PFSK-1 (cell line): ENCODE measurements around the gene ULK4.

Experiments
- FOXP2 ChIP-seq: optimal IDR thresholded peaks from 2 replicates; pipeline ENCODE3; 2011; ENCODE audit warnings: borderline replicate concordance, control low read depth, inconsistent platforms; ENCODE audit not compliant: insufficient read depth; ENCODE audit errors: extremely low read length, extremely low read depth
- POLR2AphosphoS5 ChIP-seq: IDR thresholded peaks from 2 replicates; pipeline ENCODE4 v1.6.1; 2012; ENCODE audit warnings: low read depth, mild to moderate bottlenecking, control low read depth, low read length, moderate library complexity
- SIN3A ChIP-seq: IDR thresholded peaks from 2 replicates; pipeline ENCODE4 v1.6.1; 2012; ENCODE audit warnings: mild to moderate bottlenecking, low read length, moderate library complexity, borderline replicate concordance; ENCODE audit not compliant: insufficient read depth
- TAF1 ChIP-seq: IDR thresholded peaks from 2 replicates; pipeline ENCODE4 v1.6.1; 2012; ENCODE audit warnings: low read length, control low read depth, borderline replicate concordance; ENCODE audit not compliant: insufficient read depth
- TF ChIP-seq, protein P1 (sequence below), 2 experiments: IDR thresholded peaks; 2 replicates each; pipeline versions ENCODE4 v1.6.1 to v1.8.0; 2011 to 2012; ENCODE audit warnings: low read depth in 2 of 2, low read length in 2 of 2, control low read depth in 1 of 2, inconsistent platforms in 1 of 2, mild to moderate bottlenecking in 1 of 2, moderate library complexity in 1 of 2; ENCODE audit not compliant: insufficient read depth in 1 of 2

The ULK4 gene

DNA sequence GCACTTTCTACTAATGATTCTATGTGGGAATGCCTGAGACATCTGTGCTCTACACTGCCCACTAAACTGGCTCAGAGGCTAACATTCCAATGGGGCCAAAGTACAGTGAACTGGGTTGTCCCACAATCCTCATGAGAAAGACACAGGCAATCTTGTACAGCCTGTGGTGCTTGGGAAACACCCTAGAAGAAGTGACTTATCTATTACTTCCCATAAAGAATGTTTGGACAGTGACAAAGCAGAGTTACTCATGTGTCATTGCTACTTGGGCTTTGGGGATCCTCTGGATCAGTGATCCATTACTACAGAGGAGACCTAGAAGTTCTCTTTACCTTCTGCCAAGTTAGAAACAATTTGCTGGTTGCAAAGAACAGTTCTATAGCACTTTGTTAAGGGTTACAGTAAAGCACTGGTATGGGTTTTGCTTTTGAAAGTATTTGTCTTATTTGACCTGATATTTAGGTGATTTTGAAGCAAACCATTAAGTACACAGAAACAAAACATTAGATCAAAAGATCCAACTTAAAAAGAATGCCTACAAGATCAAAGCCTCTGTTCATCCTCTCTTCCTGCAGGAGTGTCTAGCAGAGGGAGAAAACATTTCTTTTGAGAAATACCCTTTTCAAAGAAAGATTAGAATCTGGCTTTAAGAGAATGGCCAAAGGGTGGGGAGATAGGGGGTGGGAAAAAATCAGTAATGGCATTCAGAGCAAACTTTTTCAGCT is 686.8 kb downstream of the ULK4 start:
- TF ChIP-seq, protein P1, sequence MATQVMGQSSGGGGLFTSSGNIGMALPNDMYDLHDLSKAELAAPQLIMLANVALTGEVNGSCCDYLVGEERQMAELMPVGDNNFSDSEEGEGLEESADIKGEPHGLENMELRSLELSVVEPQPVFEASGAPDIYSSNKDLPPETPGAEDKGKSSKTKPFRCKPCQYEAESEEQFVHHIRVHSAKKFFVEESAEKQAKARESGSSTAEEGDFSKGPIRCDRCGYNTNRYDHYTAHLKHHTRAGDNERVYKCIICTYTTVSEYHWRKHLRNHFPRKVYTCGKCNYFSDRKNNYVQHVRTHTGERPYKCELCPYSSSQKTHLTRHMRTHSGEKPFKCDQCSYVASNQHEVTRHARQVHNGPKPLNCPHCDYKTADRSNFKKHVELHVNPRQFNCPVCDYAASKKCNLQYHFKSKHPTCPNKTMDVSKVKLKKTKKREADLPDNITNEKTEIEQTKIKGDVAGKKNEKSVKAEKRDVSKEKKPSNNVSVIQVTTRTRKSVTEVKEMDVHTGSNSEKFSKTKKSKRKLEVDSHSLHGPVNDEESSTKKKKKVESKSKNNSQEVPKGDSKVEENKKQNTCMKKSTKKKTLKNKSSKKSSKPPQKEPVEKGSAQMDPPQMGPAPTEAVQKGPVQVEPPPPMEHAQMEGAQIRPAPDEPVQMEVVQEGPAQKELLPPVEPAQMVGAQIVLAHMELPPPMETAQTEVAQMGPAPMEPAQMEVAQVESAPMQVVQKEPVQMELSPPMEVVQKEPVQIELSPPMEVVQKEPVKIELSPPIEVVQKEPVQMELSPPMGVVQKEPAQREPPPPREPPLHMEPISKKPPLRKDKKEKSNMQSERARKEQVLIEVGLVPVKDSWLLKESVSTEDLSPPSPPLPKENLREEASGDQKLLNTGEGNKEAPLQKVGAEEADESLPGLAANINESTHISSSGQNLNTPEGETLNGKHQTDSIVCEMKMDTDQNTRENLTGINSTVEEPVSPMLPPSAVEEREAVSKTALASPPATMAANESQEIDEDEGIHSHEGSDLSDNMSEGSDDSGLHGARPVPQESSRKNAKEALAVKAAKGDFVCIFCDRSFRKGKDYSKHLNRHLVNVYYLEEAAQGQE (IDR thresholded peaks at IDR 0.05; ENCODE audit: insufficient read depth in 1 of 2, low read depth in 2 of 2, low read length in 2 of 2) = no peak
- TF ChIP-seq FOXP2 (no peak), POLR2AphosphoS5 (no peak), SIN3A (no peak), TAF1 (no peak)

DNA sequence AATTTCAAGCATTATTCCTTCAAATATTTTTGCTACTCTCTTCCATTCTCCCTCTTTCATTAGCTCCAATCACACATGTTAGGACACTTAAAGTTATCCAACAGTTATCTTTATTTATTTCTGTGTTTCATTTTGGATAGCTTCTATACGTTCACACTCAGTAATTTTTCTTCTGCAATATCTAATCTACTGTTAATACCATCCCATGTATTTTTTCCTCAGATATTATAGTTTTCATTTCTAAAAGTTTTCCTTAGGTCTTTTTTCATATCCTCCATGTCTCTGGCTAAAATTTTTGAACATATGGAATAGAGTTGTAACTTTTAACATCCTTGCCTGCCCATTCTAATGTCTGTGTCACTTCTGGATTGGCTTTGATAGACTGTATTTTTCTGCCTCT is 689.2 kb downstream of the ULK4 start:
- TF ChIP-seq POLR2AphosphoS5 (no peak), SIN3A (no peak), TAF1 (no peak), FOXP2 (no peak)
- TF ChIP-seq, protein P1 (IDR thresholded peaks at IDR 0.05; ENCODE audit: insufficient read depth in 1 of 2, low read depth in 2 of 2, low read length in 2 of 2) = no peak

DNA sequence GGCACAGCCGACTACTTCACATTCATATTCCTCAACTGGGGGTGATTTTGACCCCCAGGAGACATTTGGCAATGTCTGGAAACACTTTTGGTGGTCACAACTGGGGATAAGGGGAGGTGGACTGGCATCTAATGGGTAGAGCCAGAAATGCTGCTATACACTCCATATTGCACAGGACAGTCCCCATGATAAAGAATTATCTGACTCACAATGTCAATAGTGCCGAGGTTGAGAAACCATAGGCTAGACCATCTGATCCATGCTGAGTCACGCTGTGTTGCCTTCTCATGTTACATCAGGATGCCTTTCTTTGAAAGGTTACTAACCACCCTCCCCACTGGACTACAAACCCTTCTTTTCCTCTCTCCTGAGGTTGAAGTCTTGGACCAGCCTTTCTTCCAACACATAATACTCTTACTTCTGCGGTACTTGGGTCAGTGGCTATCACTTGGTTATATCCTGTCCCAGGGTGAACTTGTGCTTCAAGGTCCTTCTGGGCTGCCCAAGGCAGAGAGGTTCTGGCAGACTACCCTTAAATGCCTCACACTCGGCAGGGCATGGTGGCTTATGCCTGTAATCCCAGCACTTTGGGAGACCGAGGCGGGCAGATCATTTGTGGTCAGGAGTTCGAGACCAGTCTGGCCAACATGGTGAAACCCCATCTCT is 693.8 kb downstream of the ULK4 start:
- TF ChIP-seq, protein P1 (IDR thresholded peaks at IDR 0.05; ENCODE audit: insufficient read depth in 1 of 2, low read depth in 2 of 2, low read length in 2 of 2) = no peak
- TF ChIP-seq TAF1 = no peak
- no peak for TF ChIP-seq POLR2AphosphoS5
- no peak for TF ChIP-seq FOXP2
- no peak for TF ChIP-seq SIN3A

DNA sequence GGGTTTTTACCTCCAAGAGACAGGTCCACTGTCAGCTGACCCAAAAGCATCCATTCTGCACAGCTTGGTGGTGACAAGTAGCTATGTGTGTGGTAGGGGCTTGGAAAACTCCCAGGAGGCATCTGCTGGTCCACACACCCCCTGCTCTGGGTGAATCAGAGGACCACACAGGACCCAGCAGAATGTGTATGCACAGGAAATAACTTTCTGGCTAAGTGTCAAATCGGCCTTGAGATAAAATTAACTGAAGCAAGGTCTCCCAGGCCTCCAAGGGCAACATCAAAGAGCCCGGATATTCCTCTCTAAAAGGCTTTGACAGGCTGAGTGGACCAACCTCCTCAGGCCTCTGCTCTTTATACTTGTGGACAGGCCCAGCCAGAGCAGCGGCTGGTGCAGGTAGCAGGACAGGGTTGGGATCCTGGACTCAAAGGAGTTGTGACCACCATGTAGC is 696.1 kb downstream of the ULK4 start:
- no peak for TF ChIP-seq FOXP2
- no peak for TF ChIP-seq TAF1
- no peak for TF ChIP-seq POLR2AphosphoS5
- TF ChIP-seq SIN3A = no peak
- TF ChIP-seq, protein P1 (IDR thresholded peaks at IDR 0.05; ENCODE audit: insufficient read depth in 1 of 2, low read depth in 2 of 2, low read length in 2 of 2) = no peak
